Measurements from ENCODE around the gene SHFL.

Gene SHFL

DNA sequence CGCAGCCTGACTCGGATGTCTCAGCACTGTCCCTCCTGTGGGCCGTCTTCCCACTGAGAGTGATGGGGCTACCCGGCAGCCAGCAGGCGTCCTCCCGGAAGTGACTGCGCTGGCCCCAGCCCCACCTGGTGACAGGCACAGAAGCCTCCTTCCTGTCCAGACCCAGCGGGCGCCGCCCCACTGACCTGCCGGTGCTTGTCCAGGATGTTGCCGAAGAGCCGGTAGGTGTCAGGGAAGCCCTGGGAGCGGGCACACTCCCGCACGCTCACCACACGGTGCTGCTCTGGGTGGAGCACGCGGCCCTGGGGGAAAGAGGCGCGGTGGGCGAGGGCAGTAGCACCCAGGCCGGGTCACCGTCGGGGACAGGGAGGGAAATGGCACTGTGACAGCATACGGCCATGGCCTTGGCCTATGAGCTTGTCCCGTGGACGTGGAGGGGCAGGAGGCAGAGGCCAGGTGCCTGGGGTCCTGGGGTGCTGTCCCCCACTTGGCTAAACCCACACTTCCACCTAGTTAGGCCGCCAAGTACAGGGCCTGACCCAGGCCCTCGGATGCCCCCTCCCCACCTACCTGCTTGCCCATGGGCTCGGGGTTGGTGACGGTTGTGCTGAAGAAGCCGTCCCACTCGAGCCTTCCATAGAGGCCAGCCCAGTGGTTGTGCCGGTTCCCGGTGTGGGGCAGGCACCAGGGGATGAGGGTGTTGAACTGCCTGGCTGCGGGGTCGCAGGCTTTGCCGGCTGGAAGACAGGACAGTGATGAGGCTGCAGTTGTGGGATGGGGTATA, 49.6 kb downstream of the SHFL start:
- no peak for DNase-seq

DNA sequence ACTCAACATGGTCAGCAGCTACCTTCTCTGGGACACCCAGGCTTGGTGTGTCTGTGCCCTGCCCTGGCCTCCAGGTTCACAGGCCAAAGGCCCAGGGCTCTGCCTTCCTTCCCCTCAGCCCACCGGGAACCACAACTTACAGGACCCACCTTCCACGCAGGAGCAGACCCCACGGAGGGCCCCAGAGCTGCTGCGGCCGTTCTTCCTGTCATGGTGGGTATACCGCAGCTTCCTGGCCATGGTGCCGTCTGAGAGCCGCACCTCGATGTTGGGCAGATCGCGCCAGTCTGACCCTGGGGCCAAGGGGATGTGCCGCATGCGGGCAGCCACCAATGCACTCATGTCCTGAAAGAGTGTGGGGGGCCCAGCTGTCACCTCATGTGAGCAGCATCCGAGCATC, 50.8 kb downstream of the SHFL start:
- no peak for DNase-seq

DNA sequence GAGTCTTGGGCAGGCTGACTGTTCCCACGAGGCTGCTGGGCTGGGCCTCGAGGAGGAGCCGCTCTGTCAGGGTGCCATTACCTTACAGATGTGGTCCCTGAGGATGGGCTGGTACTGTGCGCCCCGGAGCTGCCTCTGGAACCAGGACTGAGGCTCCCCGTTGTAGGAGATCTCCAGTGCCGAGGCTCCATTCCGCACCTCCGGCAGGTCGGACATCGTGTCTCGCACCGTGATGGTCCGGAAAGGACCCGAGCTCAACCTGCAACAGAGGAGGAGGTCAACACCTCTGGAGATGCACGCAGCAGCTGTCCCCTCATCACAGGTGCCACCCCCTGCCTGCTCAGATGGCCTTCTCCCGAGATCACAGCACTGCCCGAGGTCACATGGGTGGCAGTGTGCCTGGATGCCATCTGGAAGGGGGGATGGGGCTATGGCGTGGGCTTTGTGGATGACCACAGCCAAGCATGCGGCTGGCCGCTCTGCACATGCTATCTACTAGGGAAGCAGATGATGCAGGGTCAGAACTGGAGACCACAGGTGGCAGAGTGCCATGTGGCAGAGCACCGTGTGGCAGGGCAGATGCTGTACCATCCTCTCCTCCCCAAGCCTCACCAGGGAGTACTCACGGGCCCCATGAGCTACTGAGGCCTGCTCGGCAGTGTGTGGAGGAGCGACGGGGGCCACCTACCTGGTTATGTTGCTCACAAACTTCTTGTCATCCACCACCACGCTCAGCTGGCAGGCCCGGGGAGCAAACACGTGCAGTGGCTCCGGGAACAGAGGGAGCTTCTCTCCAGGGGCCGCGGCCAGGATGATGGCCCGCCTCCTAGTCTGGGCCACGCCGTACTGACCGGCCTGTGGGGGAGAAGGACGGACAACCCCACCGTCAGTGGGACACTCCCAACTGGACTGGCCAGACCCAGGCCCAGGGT, 51.9 kb downstream of the SHFL start:
- no peak for DNase-seq

DNA sequence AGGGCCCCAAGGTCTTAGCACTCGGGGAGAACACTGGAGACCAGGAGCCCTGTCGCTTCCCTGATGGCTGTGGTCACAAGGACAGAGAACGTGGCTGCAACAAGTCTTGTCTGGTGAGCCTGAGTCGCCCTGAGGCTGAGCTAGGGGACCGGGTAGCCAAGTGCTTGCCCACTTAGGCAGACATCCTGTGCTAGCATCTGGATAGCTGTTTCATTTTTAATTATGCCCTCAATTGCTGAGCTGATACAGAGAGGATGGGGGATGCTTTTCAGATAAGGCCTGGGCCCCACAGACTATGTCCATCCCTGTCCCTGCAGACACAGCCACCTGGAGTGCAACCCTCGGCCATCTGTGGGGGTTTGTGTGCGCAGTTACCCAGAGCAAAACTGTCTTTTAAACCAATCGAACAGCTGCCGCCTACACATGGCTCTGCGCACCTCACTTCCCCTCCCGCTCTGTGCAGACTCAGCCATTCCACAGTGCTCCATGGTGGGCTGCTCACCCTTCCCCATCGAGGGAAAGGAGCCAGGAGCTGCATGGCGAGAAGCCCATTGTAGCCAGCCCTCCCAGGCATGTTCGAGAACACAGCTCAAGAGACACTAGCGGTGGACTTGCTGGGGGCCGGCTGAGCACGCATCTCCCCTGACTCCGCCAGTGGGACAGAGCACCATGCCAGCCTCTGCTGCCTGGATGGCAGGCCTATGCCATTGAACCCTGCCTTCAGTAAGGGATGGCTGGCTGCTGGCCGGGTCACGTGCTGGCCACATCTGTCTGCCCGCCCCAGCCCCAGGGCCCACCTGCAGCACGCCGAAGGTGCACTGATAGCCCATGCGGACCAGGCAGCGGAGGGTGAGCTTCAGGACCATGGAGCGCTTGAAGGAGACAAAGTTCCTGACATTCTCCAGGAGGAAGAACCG, 53.0 kb downstream of the SHFL start:
- DNase-seq, result no peak

DNA sequence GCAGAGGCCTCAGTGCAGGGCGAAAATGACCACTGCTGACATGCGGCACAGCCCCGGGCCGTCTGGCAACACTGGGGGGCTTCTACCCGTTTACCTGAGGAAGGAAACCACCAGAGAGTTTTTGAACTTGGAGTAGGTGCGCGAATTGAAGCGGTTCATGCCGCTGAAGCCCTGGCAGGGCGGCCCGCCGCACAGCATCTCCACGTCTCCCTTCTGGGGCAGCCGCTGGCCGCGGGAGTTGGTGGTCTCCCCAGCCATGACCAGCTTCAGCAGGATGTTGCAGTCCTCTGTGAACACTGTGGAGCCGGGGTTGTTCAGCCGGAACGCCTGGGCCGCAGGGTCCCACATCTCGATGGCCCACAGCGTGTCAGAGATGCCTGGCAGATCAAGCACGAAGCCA, 53.8 kb downstream of the SHFL start:
- DNase-seq, result no peak

DNA sequence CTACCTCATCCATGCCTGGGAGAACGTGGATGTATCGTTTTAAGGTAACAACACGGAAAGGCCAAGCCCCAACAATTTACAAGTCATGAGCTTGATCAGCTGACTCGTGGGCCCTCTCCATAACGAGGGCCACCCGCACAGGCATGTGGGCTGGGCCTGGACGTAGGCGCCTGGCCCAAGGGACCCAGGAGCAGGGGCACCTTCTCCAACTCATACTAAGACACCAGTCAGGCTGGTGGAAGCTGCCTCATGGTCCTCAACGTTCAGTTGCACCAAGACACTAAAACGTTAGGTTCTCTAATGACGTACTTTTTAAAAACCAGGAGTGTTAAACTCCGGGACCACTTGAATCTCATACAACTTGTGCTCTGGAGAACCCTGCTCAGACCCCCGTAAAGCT, 55.4 kb downstream of the SHFL start:
- DNase-seq, result no peak

DNA sequence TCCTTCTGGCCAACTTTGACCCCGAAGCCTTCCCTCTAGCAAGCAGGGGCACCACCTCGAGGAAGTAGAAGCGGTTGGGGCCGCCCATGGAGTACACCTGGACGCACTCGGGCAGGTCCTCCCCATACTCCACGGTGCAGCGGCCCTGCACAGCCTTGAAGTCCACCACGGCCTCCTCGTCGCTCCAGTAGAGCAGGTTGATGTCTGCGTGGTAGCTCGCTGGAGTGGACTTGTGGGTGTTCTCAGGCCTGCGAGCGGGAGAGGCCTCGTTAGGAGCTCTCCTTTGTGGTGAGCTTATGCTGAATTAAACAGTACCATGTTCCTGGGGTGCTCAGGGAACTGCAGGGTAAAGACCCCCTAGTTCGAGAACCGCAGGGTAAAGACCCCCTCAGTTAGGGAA, 55.9 kb downstream of the SHFL start:
- DNase-seq, result no peak

Measured in stimulated activated naive CD4-positive, alpha-beta T cell treated with Interleukin-2 at 50 U/mL for 16 hours (primary cell).